HG02884 (cell line): ENCODE data around the gene LARP6.
"Not testable (repeated sequence)": the region's sequence is repeated elsewhere in the genome, so short reads cannot be mapped to it uniquely, and the experiment has no call there.

Source experiments
- ATAC-seq: cut with Tn5 transposase; IDR thresholded peaks from one replicate; pipeline ENCODE4 v1.9.1; 2021; ENCODE audit warnings: mild to moderate bottlenecking, moderate library complexity; ENCODE audit not compliant: unreplicated experiment

The LARP6 gene

GRCh38 chr15:70853973-70854665, at the start of gene LARP6:
LARP6 (minus strand) TSS chr15:70854157; CDS start chr15:70854088, 69 bp downstream.
- ATAC-seq: no peak

DNA sequence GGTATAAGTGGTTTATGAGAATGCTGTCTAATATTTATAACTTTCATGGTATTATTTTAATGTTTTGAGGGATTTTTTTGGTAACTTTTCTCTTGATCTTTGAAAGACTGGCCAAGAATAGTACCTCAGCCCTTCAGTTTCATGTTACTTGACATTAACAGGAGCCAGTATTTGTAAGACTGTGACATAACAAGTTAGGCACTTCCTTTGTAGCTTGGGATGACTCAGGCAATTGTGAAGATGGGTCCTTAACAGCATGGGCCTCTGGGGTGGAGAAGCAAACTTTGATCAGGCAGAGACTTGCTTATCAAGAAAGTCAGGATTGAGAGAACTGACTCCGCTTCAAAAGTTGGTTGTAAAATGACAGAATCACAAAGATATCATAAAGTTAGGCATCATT, 48.1 kb upstream of the LARP6 start:
- ATAC-seq: no peak

DNA sequence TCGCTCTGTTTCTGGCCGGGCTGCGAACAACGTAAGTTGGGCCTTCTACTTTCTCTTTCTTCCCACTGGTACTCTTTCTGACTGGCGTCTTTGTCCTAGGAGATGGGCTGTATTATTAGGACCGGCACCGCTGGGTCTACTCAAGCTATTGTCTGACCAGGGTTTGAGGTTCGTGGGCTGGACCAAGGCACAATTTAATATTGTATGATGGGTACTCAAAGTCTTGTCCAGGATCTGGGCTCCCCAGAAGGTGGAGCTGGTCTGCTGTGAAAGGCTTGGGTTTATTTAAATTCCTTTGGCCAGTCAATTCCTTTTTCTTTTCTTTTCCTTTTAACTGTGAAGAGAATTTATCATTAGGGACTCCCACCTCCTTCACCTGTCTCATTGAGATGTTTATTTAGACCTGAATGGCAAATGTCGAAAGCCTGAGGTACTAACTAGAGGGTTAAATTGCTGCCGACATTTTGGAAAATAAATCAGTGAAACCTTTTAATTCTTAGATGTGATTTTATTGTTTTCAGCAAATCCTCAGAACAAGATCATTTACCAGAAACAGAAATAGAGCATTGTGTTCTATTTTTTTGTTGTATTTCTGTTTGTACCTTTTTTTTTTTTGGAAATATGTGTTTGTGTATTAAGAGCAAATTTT, 39.1 kb upstream of the LARP6 start:
- ATAC-seq: no peak

- no peak for ATAC-seq
Measured at GRCh38 chr15:70892002-70892911, 38.3 kb upstream of the LARP6 start, which contains the start of the genes LRRC49 and THAP10. LRRC49 (plus strand) TSS chr15:70892826; CDS start chr15:70892895, 69 bp downstream. THAP10 (minus strand) TSS chr15:70892433; CDS start chr15:70892272, 161 bp downstream.

DNA sequence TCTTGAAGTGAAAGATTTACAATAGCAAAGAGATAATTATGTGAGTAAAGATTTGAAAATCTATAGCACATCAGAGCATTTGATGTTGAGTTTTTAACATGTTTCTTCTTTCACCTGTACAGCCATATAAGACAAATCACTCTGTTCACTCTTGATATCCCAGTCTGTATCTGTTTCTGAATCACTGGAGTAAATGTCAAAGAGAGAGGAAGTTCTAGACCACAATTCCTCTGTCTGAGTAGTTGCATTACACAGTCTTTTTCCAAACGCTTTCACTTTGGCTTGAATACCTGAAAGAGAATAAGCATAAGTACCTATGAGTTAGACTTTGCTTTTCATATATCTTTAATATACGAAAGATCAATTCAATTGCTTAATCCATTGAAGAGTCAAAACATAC, 28.4 kb upstream of the LARP6 start:
- ATAC-seq: no peak

- ATAC-seq: no peak
Measured at GRCh38 chr15:70880781-70881180, 26.8 kb upstream of the LARP6 start.

DNA sequence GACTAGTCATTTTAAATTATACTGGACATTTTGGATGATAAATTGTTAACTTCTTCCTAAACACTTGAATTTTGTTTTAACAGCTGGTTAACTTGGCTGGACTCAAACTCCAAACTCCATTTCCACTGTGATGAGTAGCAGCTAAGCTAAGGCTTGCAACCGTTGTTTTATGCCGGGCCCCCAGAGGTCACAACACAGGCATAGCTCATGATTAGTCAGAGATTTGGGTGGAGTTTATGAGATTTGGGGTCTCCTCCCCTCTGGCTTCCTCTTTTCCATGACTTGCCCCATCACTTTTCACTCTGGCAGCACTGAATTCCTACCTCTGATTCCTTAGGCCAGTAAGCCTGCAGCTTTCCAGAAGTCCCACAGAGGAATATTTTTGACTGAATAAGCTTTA, 25.4 kb upstream of the LARP6 start:
- no peak for ATAC-seq

DNA sequence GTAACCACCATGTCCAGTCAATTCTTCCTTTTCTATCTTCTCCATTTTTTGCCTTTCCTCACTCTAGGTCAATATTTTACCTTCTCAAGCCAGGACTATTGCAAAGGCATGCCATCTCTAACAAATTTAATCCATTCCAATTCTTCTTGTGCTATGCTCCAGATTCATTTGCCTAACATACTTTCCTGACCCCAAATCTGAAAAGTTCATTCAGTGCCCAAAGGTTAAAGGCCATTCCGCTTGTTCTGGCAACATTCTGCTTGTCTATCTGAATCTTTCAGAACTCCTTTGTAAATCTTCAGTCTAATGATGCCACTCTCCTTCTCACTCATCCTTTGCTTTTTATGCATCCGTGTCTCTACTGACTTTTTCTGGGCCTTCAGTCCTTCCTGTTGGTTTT, 22.7 kb upstream of the LARP6 start:
- ATAC-seq: no peak

DNA sequence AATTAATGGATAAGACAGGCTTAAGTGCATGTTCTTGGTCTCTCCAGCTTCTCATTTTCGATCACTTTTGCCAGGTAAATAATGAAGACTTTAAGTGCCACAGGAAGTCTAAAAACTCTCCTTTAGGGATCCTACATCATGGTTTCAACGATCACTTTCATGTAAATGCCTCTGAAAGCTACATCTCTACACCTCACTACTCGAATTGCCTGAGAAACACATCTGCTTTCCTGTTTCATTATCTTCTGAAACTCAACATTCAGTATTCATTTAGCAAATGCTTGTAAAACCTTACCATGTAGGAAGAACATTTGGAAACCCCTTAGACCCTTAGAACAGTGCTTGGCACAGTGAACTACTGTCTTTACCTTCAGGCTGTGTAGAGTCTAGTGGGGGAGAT, 22.1 kb upstream of the LARP6 start:
- ATAC-seq: no peak

DNA sequence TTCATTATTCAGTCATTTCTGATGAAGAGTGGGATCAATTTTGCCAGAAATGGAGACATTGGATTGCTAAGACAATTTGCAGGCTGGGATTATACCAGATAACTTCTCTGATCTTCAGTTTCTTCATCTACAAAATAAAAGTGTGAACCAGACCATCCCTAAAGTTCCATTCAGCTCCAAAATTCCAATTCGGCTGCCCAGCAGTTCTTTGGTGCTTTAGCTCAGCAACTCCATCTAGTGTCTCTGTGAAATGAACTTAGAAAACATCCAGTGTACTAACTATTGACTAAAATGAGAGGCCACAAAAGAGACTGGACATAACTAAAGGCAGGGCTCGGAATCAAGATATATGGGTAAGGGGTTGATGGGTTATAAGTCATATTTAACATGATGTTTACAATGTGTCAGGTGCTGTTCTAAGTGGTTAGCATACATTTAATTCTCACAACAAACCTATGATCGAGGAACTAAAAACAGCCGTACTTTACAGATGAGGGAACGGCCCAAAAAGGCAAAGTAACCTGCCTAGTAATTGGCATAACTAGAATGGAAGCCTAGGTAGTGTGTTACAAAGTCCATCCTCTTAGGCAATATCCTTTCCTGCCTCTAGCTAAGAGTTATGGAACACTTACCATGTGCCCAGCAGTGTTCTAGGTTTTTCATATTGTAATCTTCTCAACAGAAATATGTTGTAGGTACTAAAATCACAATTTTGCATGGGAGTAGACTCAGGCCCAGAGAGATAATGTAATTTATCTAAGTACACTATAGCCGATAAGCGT, 21.2 kb upstream of the LARP6 start:
- no peak for ATAC-seq

- ATAC-seq: no peak
Measured at GRCh38 chr15:70873232-70874054, 19.5 kb upstream of the LARP6 start.

- ATAC-seq: not testable (repeated sequence)
Measured at GRCh38 chr15:70871490-70871889, 17.5 kb upstream of the LARP6 start.

- ATAC-seq: no peak
Measured at GRCh38 chr15:70870051-70870450, 16.1 kb upstream of the LARP6 start.

- ATAC-seq: no peak
Measured at GRCh38 chr15:70869346-70869745, 15.4 kb upstream of the LARP6 start.

DNA sequence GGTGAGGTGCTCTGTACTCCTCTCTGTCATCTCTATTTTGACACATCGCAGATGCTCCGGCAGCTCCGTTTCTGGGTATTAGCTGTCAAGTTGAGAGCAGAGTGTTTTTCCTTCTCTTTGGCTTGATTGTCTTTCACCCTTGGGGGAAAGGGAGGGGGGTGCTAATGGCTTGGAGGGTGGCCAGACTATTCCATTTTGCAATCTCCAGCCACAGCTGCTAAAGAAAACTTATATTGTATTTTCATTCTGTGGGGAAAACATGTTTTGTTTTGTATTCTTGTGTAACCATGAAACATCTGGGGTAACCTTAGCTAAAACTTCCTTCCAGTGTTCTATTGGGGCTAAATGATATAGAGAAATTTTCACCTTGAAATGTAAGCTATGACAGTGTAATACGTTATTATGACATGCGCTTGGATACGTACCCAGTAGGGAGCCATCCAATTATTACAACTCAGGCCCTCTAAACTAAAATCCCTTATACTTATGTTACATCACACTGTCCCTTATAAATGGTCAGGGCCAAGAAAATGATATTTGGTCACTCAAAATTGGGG, 14.0 kb upstream of the LARP6 start:
- ATAC-seq: no peak

DNA sequence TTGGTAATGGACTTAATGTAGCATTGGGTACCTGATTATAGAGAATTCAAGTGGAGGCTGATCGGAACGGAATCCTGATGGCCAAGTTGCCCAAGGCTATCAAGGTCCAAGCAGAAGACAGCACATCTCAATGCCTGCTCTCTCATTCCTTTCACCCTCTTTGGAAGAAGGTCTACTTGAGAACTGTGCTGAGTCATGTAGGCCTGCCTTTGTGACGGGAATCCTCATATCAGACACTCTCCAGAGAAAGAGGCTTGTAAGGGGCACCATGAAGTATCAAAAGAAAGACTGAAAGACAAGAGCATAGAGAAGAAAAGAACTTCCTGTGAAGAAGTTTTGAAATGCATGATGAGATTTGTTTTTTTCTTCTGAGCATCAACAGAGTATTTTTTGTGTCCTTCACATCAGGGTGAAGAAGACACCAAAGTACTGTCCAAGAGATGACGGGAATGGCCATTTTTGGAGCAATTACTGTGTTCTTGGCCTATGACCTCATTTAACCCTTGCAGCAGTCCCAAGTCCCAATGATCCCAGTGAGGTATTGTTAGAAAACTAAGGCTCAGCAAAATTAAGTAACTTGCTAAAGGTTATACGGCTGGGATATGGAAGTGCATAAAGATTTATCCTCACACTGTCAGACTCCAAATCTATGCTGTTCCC, 13.2 kb upstream of the LARP6 start:
- no peak for ATAC-seq

DNA sequence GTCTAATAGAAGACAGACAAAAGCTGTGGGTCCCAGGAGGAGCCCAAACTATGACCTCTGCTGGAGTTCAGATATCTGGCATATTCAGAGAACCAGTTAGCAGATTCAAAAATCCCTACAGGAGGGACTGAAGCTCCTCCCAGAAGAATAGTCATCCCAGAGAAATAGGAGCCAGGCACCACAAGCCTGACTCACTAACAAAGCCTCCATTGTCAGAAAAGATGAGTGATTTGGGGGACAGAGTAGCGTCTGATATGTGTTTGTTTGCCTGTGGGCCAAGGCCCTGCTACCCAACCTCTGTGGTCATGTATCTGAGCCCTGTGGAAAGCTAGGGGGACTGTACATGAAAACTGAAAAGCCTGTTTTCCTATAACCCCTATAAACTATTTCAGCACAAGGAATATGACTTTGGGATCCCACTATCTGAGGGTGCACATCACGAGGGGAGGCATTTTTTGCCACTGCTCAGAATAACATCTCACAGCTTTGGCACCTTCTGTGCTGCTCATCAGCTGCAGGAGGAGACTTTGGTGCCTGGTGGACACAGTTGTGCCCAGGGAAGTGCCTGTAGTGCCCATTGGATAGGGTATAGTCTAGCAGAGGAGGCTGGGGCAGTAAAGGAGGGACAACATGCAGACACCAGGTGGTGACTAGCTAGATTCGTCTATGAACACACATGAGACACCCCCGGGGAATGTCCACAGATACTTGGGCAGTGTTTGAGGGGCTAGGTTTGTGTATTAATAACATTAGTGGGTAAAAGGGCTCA, 9.7 kb upstream of the LARP6 start:
- ATAC-seq: no peak

DNA sequence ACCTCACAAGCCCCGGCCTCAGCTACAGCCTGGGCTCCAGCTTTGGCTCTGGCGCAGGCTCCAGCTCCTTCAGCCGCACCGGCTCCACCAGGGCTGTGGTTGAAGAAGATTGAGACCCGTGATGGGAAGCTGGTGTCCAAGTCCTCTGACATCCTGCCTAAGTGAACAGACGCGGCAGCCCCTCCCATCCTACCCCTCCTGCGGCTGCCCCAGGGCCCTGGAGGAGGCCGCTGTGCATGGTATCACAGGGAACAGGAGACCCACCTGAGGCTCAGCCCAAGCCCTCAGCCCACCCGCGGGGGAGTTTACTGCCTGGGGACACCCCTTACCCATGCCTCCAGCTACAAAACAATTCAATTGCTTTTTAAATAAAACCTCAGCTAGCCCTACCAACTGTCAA, 6.0 kb upstream of the LARP6 start:
- ATAC-seq: no peak
